ENCODE measurements around the gene MSANTD1.

DNA sequence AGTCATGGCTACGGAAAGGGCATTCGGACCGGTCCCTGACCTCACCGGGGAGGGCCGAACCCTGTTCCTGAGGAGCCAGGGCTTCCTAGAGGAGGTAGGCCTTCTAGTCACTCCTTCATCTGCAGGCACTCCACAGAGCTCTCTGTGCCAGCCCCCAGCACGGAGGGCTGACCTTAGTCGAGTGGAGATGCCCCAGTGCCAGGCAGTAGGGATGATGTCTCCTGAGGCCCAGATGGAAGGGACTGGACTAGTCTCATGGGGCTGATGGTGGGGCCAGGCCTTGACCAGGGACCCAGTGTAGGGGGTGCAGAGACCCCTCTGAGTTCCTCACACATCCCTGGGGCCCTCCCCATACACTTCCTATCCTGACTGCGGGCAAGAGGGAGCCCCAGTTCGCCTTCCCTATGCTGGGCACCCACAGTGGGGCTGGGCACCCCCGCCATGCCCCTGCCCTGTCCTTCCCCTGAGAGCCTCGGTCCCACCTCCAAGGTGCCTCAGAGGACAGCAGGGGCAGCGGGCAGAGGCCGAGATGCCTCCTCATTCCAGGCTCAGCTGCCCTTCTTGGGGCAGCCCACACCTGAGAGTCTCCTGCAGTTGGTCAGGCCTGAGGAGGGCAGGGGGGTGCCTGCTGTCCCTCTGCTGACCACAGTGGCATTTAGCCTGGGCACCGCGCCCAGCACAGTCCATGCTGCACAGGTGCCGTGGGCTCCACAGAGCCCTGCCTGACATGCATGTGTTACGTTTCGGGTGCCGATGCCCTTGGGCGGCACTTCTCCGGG lies 1.4 kb upstream of the MSANTD1 start:
- TF ChIP-seq POLR2A (IDR thresholded peaks at IDR 0.05): no peak
- no peak for TF ChIP-seq CTCF (IDR thresholded peaks at IDR 0.05)

Measured in suprapubic skin (tissue), 3 donors.